H9 (cell line): ENCODE data around the gene RABGEF1. TPM values are rescaled to one million over a fixed set of nuclear protein-coding genes. Genes with fewer than 3 reads are reported as not detected.

Source experiments
- DNase-seq: peaks from one replicate; pipeline ENCODE4 v3.0.0-alpha.2; 2017
- H2AFZ ChIP-seq: one replicate; pipeline ENCODE4 v1.6.1; 2013; ENCODE audit warnings: mild to moderate bottlenecking, low read length, control low read depth, moderate library complexity
- H2AK5ac ChIP-seq: 2 replicates; pipeline ENCODE4 v1.6.1; 2013; ENCODE audit warnings: low read length, control low read depth, mixed read lengths; ENCODE audit not compliant: insufficient read length
- H2BK120ac ChIP-seq: one replicate; pipeline ENCODE4 v1.6.1; 2013; ENCODE audit warnings: low read depth, mild to moderate bottlenecking, low read length, control low read depth, inconsistent platforms; ENCODE audit not compliant: poor library complexity, severe bottlenecking
- H2BK12ac ChIP-seq: 2 replicates; pipeline ENCODE4 v1.6.1; 2013; ENCODE audit warnings: low read length, control low read depth, mixed read lengths, low read depth; ENCODE audit not compliant: insufficient read length
- H2BK15ac ChIP-seq: 2 replicates; pipeline ENCODE4 v1.6.1; 2013; ENCODE audit warnings: low read depth, low read length, control low read depth
- H2BK20ac ChIP-seq: one replicate; pipeline ENCODE4 v1.6.1; 2013; ENCODE audit warnings: low read depth, mild to moderate bottlenecking, low read length, control low read depth, inconsistent platforms; ENCODE audit not compliant: poor library complexity, severe bottlenecking
- H2BK5ac ChIP-seq: 2 replicates; pipeline ENCODE4 v1.6.1; 2013; ENCODE audit warnings: low read length, control low read depth, mixed read lengths; ENCODE audit not compliant: insufficient read length
- H3K14ac ChIP-seq: 2 replicates; pipeline ENCODE4 v1.6.1; 2013; ENCODE audit warnings: low read length, control low read depth; ENCODE audit not compliant: insufficient read depth
- H3K18ac ChIP-seq: 2 replicates; pipeline ENCODE4 v1.6.1; 2013; ENCODE audit warnings: low read depth, mild to moderate bottlenecking, mixed read lengths, low read length, control low read depth; ENCODE audit not compliant: insufficient read length
- H3K23ac ChIP-seq: 2 replicates; pipeline ENCODE4 v1.6.1; 2013; ENCODE audit warnings: low read length, control low read depth, mixed read lengths, low read depth; ENCODE audit not compliant: insufficient read length
- H3K23me2 ChIP-seq: 2 replicates; pipeline ENCODE4 v1.6.1; 2013; ENCODE audit warnings: low read depth, mild to moderate bottlenecking, mixed read lengths, low read length, control low read depth; ENCODE audit not compliant: insufficient read length, poor library complexity, severe bottlenecking
- H3K27ac ChIP-seq: 2 replicates; pipeline ENCODE4 v1.5.1; 2013; ENCODE audit warnings: low read length, control low read depth, mixed read lengths, low read depth; ENCODE audit not compliant: insufficient read length
- H3K27me3 ChIP-seq: 2 replicates; pipeline ENCODE4 v1.6.1; 2013; ENCODE audit warnings: low read length, control low read depth, inconsistent platforms; ENCODE audit not compliant: insufficient read depth
- H3K4ac ChIP-seq: 2 replicates; pipeline ENCODE4 v1.6.1; 2013; ENCODE audit warnings: low read depth, mild to moderate bottlenecking, control low read depth, inconsistent platforms, low read length, moderate library complexity
- H3K4me1 ChIP-seq: 2 replicates; pipeline ENCODE4 v1.6.1; 2013; ENCODE audit warnings: low read length, control low read depth, inconsistent platforms; ENCODE audit not compliant: insufficient read depth
- H3K4me2 ChIP-seq: 2 replicates; pipeline ENCODE4 v1.6.1; 2013; ENCODE audit warnings: low read length, control low read depth, mixed read lengths; ENCODE audit not compliant: insufficient read length, insufficient read depth
- H3K56ac ChIP-seq: 2 replicates; pipeline ENCODE4 v1.6.1; 2013; ENCODE audit warnings: low read depth, mild to moderate bottlenecking, mixed read lengths, low read length, control low read depth; ENCODE audit not compliant: insufficient read length
- H3K79me1 ChIP-seq: 2 replicates; pipeline ENCODE4 v1.6.1; 2013; ENCODE audit warnings: low read depth, mild to moderate bottlenecking, moderate library complexity, low read length, control low read depth, inconsistent platforms; ENCODE audit not compliant: insufficient read depth, poor library complexity, severe bottlenecking
- H3K79me2 ChIP-seq: 2 replicates; pipeline ENCODE4 v1.6.1; 2013; ENCODE audit warnings: low read length, control low read depth, inconsistent platforms; ENCODE audit not compliant: insufficient read depth
- H3K9ac ChIP-seq: 2 replicates; pipeline ENCODE4 v1.6.1; 2013; ENCODE audit warnings: low read length, control low read depth, mixed read lengths; ENCODE audit not compliant: insufficient read length; ENCODE audit errors: extremely low read depth
- H3K9me3 ChIP-seq: one replicate; pipeline ENCODE4 v1.6.1; 2013; ENCODE audit warnings: low read depth, low read length, inconsistent platforms; ENCODE audit not compliant: control insufficient read depth
- H3T11ph ChIP-seq: one replicate; pipeline ENCODE4 v1.6.1; 2013; ENCODE audit warnings: mild to moderate bottlenecking, low read length, control low read depth, inconsistent platforms
- H4K20me1 ChIP-seq: one replicate; pipeline ENCODE4 v1.6.1; 2013; ENCODE audit not compliant: control insufficient read depth, insufficient read length, insufficient read depth
- H4K5ac ChIP-seq: 2 replicates; pipeline ENCODE4 v1.6.1; 2013; ENCODE audit warnings: low read depth, mild to moderate bottlenecking, mixed read lengths, low read length, control low read depth; ENCODE audit not compliant: insufficient read length
- H4K8ac ChIP-seq: replicated peaks from 2 replicates; pipeline ENCODE4 v1.6.1; 2013; ENCODE audit warnings: low read length, control low read depth, mixed read lengths, low read depth; ENCODE audit not compliant: insufficient read length
- H4K91ac ChIP-seq: 2 replicates; pipeline ENCODE4 v1.6.1; 2013; ENCODE audit warnings: low read depth, mild to moderate bottlenecking, moderate library complexity, mixed read lengths, low read length, control low read depth; ENCODE audit not compliant: insufficient read length
- H3K27ac Mint-ChIP-seq, 3 experiments: 2 replicates in 2 of 3; 3 replicates in 1 of 3; pipeline ENCODE4 v1.8.0; 2020 to 2021; ENCODE audit warnings: mixed read lengths in 3 of 3, mild to moderate bottlenecking in 1 of 3, moderate library complexity in 1 of 3
- H3K27me3 Mint-ChIP-seq: 2 replicates; pipeline ENCODE4 v1.8.0; 2021; ENCODE audit warnings: low read depth, mild to moderate bottlenecking, moderate library complexity, mixed read lengths
- H3K36me3 Mint-ChIP-seq, 3 experiments: 2 replicates in 2 of 3; 3 replicates in 1 of 3; pipeline ENCODE4 v1.8.0; 2020 to 2021; ENCODE audit warnings: low read depth in 3 of 3, mixed read lengths in 3 of 3; ENCODE audit not compliant: insufficient read depth in 1 of 3
- H3K4me1 Mint-ChIP-seq, 2 experiments: 2 replicates each; pipeline ENCODE4 v1.8.0; 2020; ENCODE audit warnings: mixed read lengths in 2 of 2
- H3K4me3 Mint-ChIP-seq, 2 experiments: 2 replicates in 1 of 2; 3 replicates in 1 of 2; pipeline ENCODE4 v1.8.0; 2020 to 2021; ENCODE audit warnings: mild to moderate bottlenecking in 2 of 2, mixed read lengths in 2 of 2, moderate library complexity in 1 of 2
- H3K9me3 Mint-ChIP-seq, 2 experiments: 2 replicates in 1 of 2; 3 replicates in 1 of 2; pipeline ENCODE4 v1.8.0; 2020; ENCODE audit warnings: mild to moderate bottlenecking in 2 of 2, mixed read lengths in 2 of 2, moderate library complexity in 1 of 2
- CTCF ChIP-seq: fragments of 200-600 bp; sonication (generic); conservative IDR thresholded peaks from 3 replicates; pipeline ENCODE4 v1.8.0; 2021; ENCODE audit warnings: antibody characterized with exemption, mild to moderate bottlenecking
- WGBS: extraction: QIAGEN DNeasy Blood & Tissue Kit; methylation state at CpG from one replicate; pipeline ENCODE4 v1.1.7; 2013; ENCODE audit warnings: missing lambda C conversion rate, low lambda C conversion rate, mixed read lengths; ENCODE audit not compliant: insufficient read length; ENCODE audit errors: extremely low coverage; 5-methylcytosine and 5-hydroxymethylcytosine counted together
- total RNA-seq: library from RNA; stranded (reverse); gene quantifications from 2 replicates; pipeline ENCODE4 v1.2.1, GENCODE V29; 2021

RABGEF1 gene
- total RNA-seq, 1 experiment from 2014 or later, result 17.3 TPM

- H2BK20ac ChIP-seq, result no peak overlapping the region
- H3T11ph ChIP-seq, result no peak overlapping the region
- H3K23ac ChIP-seq, result no peak overlapping the region
- no peak for TF ChIP-seq CTCF
- no peak overlapping the region for H2BK15ac ChIP-seq
- Mint-ChIP-seq H3K4me3 (no peak overlapping the region), H3K27ac (no peak overlapping the region; a peak in 1 of 7 replicates), H3K9me3 (peaks cover 29% of the 10 kb centered on the region in 2 experiments), H3K4me1 (no peaks in the 10 kb centered on the region), H3K36me3 (peaks cover 27 to 39% (median 34%) of the 10 kb centered on the region in 3 experiments), H3K27me3 (no peaks in the 10 kb centered on the region; the same call in 1 of the 2 replicates)
- DNase-seq, result no peak
- H3K79me1 ChIP-seq, result no peaks in the 10 kb centered on the region
- H3K4ac ChIP-seq, result no peak overlapping the region
- H4K91ac ChIP-seq, result no peak overlapping the region
- H2BK5ac ChIP-seq, result no peak overlapping the region
- no peaks in the 10 kb centered on the region for H4K20me1 ChIP-seq
- no CpG with 5 or more reads among the region's 3 CpGs for WGBS
- no peaks in the 10 kb centered on the region for H3K79me2 ChIP-seq
- no peak overlapping the region for H2BK120ac ChIP-seq
- H2BK12ac ChIP-seq, result no peak overlapping the region
- H2AFZ ChIP-seq, result no peak overlapping the region
- H3K56ac ChIP-seq, result no peak overlapping the region
- H3K27ac ChIP-seq, result no peak overlapping the region
- no peak overlapping the region for H3K18ac ChIP-seq
- H3K9ac ChIP-seq, result no peak overlapping the region
- no peaks in the 10 kb centered on the region for H3K4me1 ChIP-seq
- H3K23me2 ChIP-seq, result no peaks in the 10 kb centered on the region
- H3K27me3 ChIP-seq, result no peaks in the 10 kb centered on the region
- no peak overlapping the region for H4K8ac ChIP-seq
- no peak overlapping the region for H4K5ac ChIP-seq
- H3K4me2 ChIP-seq, result no peak overlapping the region
- no peak overlapping the region for H2AK5ac ChIP-seq
- no peak overlapping the region for H3K14ac ChIP-seq
- no peaks in the 10 kb centered on the region for H3K9me3 ChIP-seq
Measured at GRCh38 chr7:66727058-66727457, 13.5 kb upstream of the RABGEF1 start.
